CD4-positive, alpha-beta memory T cell (primary cell): Measurements from ENCODE around the gene COL5A3. TPM values are rescaled to one million over a fixed set of nuclear protein-coding genes. Genes with fewer than 3 reads are reported as not detected.
"Not testable (repeated sequence)": the region's sequence is repeated elsewhere in the genome, so short reads cannot be mapped to it uniquely, and the experiment has no call there.

ENCODE experiments used
- CTCF ChIA-PET: fragments of 350-600 bp; sonication (Branson Sonifier 250); formaldehyde crosslinking; loops from one replicate; lab custom pipeline; 2021; ENCODE audit warnings: inconsistent platforms; ENCODE audit not compliant: partially characterized antibody; lab: Charles Lee
- POLR2A ChIA-PET: fragments of 350-600 bp; sonication (Branson Sonifier 250); formaldehyde crosslinking; loops from one replicate; lab custom pipeline; 2021; ENCODE audit not compliant: partially characterized antibody; lab: Charles Lee
- DNase-seq, 5 donors: peaks; one replicate each; pipeline versions ENCODE4 v3.0.0 to v3.0.0-alpha.2; 2020 to 2022; ENCODE audit warnings: mixed read lengths in 1 of 5
- H3K27ac ChIP-seq: one replicate; pipeline ENCODE4 v1.7.0; 2013; ENCODE audit warnings: low read depth, low read length
- H3K27me3 ChIP-seq: 2 replicates; pipeline ENCODE4 v1.7.0; 2013; ENCODE audit warnings: mild to moderate bottlenecking, low read length, moderate library complexity; ENCODE audit not compliant: insufficient read depth
- H3K36me3 ChIP-seq: 2 replicates; pipeline ENCODE4 v1.7.0; 2013; ENCODE audit warnings: mild to moderate bottlenecking, low read length, moderate library complexity; ENCODE audit not compliant: insufficient read depth
- H3K4me1 ChIP-seq: 2 replicates; pipeline ENCODE4 v1.7.0; 2013; ENCODE audit warnings: mild to moderate bottlenecking, low read length, moderate library complexity; ENCODE audit not compliant: insufficient read depth
- H3K4me3 ChIP-seq, 2 donors: one replicate each; pipeline ENCODE4 v1.7.0; 2013; ENCODE audit warnings: low read length in 2 of 2, mild to moderate bottlenecking in 1 of 2
- H3K9me3 ChIP-seq, 2 donors: one replicate each; pipeline ENCODE4 v1.7.0; 2013; ENCODE audit warnings: low read length in 2 of 2, control low read depth in 1 of 2; ENCODE audit not compliant: control insufficient read depth in 1 of 2
- H3K27ac Mint-ChIP-seq, 7 donors: one replicate each; pipeline ENCODE4 v1.8.0; 2020 to 2021; ENCODE audit warnings: mixed read lengths in 7 of 7, mild to moderate bottlenecking in 6 of 7, inconsistent platforms in 3 of 7, moderate library complexity in 3 of 7
- H3K27me3 Mint-ChIP-seq, 2 donors: one replicate each; pipeline ENCODE4 v1.8.0; 2020 to 2021; ENCODE audit warnings: mixed read lengths in 2 of 2
- H3K36me3 Mint-ChIP-seq, 2 donors: one replicate each; pipeline ENCODE4 v1.8.0; 2020 to 2021; ENCODE audit warnings: mixed read lengths in 2 of 2, inconsistent platforms in 1 of 2, mild to moderate bottlenecking in 1 of 2
- H3K4me1 Mint-ChIP-seq, 4 donors: one replicate each; pipeline ENCODE4 v1.8.0; 2020 to 2021; ENCODE audit warnings: mixed read lengths in 4 of 4, mild to moderate bottlenecking in 1 of 4
- H3K4me3 Mint-ChIP-seq, 8 donors: one replicate each; pipeline ENCODE4 v1.8.0; 2020 to 2021; ENCODE audit warnings: mixed read lengths in 8 of 8, mild to moderate bottlenecking in 7 of 8, moderate library complexity in 6 of 8, inconsistent platforms in 3 of 8
- H3K9me3 Mint-ChIP-seq, 8 donors: one replicate each; pipeline ENCODE4 v1.8.0; 2020 to 2021; ENCODE audit warnings: mixed read lengths in 8 of 8, mild to moderate bottlenecking in 5 of 8, inconsistent platforms in 3 of 8, moderate library complexity in 1 of 8
- intact Hi-C: fragments of 100-400 bp; cut with micrococcal nuclease; formaldehyde crosslinking; loops from one replicate; pipeline ENCODE4 v1.15.1; 2023
- polyA plus RNA-seq, 2 donors: library from polyadenylated mRNA; unstranded; fragments of 300-500 nt; fragmentation: Illumina TruSeq; gene quantifications; one replicate each; pipeline ENCODE4 v1.2.3, GENCODE V29; 2021
- total RNA-seq, 2 experiments: library from RNA; stranded (reverse); gene quantifications; one replicate each; pipeline ENCODE4 v1.2.3, GENCODE V29; 2021

The COL5A3 gene
- total and polyA plus RNA-seq, 4 experiments from 2014 or later = 0.07 to 4.3 (median 2.0) TPM

- Histone ChIP-seq H3K27me3 (no peaks in the 10 kb centered on the region), H3K36me3 (no peaks in the 10 kb centered on the region), H3K4me3 (no peak overlapping the region), H3K4me1 (no peaks in the 10 kb centered on the region), H3K9me3 (no peaks in the 10 kb centered on the region), H3K27ac (no peak overlapping the region)
- no peak overlapping the region for H3K27ac Mint-ChIP-seq
- H3K9me3 Mint-ChIP-seq = no peaks in the 10 kb centered on the region
- ChIA-PET POLR2A (no interaction called here), CTCF (interaction anchor here (1.3 kb wide), 1 partner anchor 10 kb away, joined by 3 read pairs; no protein-coding TSS in a partner anchor)
- H3K4me3 Mint-ChIP-seq = no peak overlapping the region
- H3K4me1 Mint-ChIP-seq = no peaks in the 10 kb centered on the region
- H3K27me3 Mint-ChIP-seq = peaks cover 19 to 27% of the 10 kb centered on the region in 2 donors
- no peak for DNase-seq
- intact Hi-C loops = no loop called here
- H3K36me3 Mint-ChIP-seq = no peaks in the 10 kb centered on the region
Measured at GRCh38 chr19:10037367-10037766, 27.1 kb upstream of the COL5A3 start.

- H3K9me3 Mint-ChIP-seq = no peaks in the 10 kb centered on the region
- DNase-seq = no peak
- Histone ChIP-seq H3K27me3 (no peaks in the 10 kb centered on the region), H3K4me1 (no peaks in the 10 kb centered on the region), H3K4me3 (no peak overlapping the region), H3K27ac (no peak overlapping the region), H3K36me3 (no peaks in the 10 kb centered on the region), H3K9me3 (no peaks in the 10 kb centered on the region)
- no peaks in the 10 kb centered on the region for H3K4me1 Mint-ChIP-seq
- H3K36me3 Mint-ChIP-seq = no peaks in the 10 kb centered on the region
- H3K27ac Mint-ChIP-seq = no peak overlapping the region
- intact Hi-C loops = no loop called here
- H3K27me3 Mint-ChIP-seq = peaks cover 20 to 26% of the 10 kb centered on the region in 2 donors
- no peak overlapping the region for H3K4me3 Mint-ChIP-seq
- ChIA-PET CTCF (interaction anchor here (1.3 kb wide), 1 partner anchor 9 kb away, joined by 4 read pairs; no protein-coding TSS in a partner anchor), POLR2A (no interaction called here)
Measured at GRCh38 chr19:10036601-10037071, 26.3 kb upstream of the COL5A3 start.

- ChIA-PET POLR2A (no interaction called here), CTCF (no interaction called here)
- Histone ChIP-seq H3K27ac (no peak overlapping the region), H3K27me3 (peaks cover 5% of the 10 kb centered on the region), H3K36me3 (no peaks in the 10 kb centered on the region), H3K9me3 (no peaks in the 10 kb centered on the region), H3K4me3 (no peak overlapping the region), H3K4me1 (no peaks in the 10 kb centered on the region)
- H3K4me1 Mint-ChIP-seq = no peaks in the 10 kb centered on the region
- H3K9me3 Mint-ChIP-seq = no peaks in the 10 kb centered on the region
- no peak overlapping the region for H3K4me3 Mint-ChIP-seq
- peak overlapping the region in 2 of 7 donors; percentile 8 to 37 for H3K27ac Mint-ChIP-seq
- no peaks in the 10 kb centered on the region for H3K36me3 Mint-ChIP-seq
- DNase-seq = no peak
- H3K27me3 Mint-ChIP-seq = peaks cover 18% of the 10 kb centered on the region in 2 donors
- intact Hi-C loops = no loop called here
Measured at GRCh38 chr19:10033614-10034013, 23.3 kb upstream of the COL5A3 start.

- DNase-seq = peak; percentile 53 to 72 (median 65)
- Mint-ChIP-seq H3K27ac (no peak overlapping the region), H3K27me3 (peaks cover 15 to 19% of the 10 kb centered on the region in 2 donors), H3K4me3 (peak overlapping the region in 1 of 8 donors; percentile 19), H3K4me1 (peaks cover 0 to 4% (median 2%) of the 10 kb centered on the region in 4 donors), H3K9me3 (no peaks in the 10 kb centered on the region), H3K36me3 (no peaks in the 10 kb centered on the region)
- ChIA-PET CTCF (interaction anchor here (0.7 to 4.1 kb wide), 30 partner anchors 9 to 223 kb away, joined by 3 to 74 read pairs (median 4); no protein-coding TSS in a partner anchor), POLR2A (interaction anchor here (1.8 kb wide), 1 partner anchor 96 kb away, joined by 6 read pairs; no protein-coding TSS in a partner anchor)
- Histone ChIP-seq H3K4me3 (no peak overlapping the region), H3K4me1 (peaks cover 7% of the 10 kb centered on the region), H3K27ac (no peak overlapping the region), H3K36me3 (no peaks in the 10 kb centered on the region), H3K27me3 (peaks cover 8% of the 10 kb centered on the region), H3K9me3 (no peaks in the 10 kb centered on the region)
- intact Hi-C loops = loop anchor here (1.0 to 2.0 kb wide), 2 partner anchors 96 to 891 kb away; no protein-coding TSS in a partner anchor
Measured at GRCh38 chr19:10027158-10027997, 17.1 kb upstream of the COL5A3 start.

- peaks cover 8% of the 10 kb centered on the region for H3K27me3 ChIP-seq
- no peaks in the 10 kb centered on the region for H3K36me3 ChIP-seq
- Mint-ChIP-seq H3K4me1 (peaks cover 0 to 4% (median 2%) of the 10 kb centered on the region in 4 donors), H3K27me3 (peaks cover 12 to 14% of the 10 kb centered on the region in 2 donors), H3K27ac (no peak overlapping the region), H3K36me3 (no peaks in the 10 kb centered on the region), H3K4me3 (no peak overlapping the region), H3K9me3 (no peaks in the 10 kb centered on the region)
- H3K4me3 ChIP-seq = no peak overlapping the region
- no peak for DNase-seq
- intact Hi-C loops = loop anchor here (1.0 to 2.0 kb wide), 2 partner anchors 95 to 890 kb away; no protein-coding TSS in a partner anchor
- ChIA-PET CTCF (interaction anchor here (0.8 to 4.1 kb wide), 17 partner anchors 9 to 123 kb away, joined by 3 to 74 read pairs (median 6); no protein-coding TSS in a partner anchor), POLR2A (interaction anchor here (1.8 kb wide), 1 partner anchor 96 kb away, joined by 6 read pairs; no protein-coding TSS in a partner anchor)
- peaks cover 7% of the 10 kb centered on the region for H3K4me1 ChIP-seq
- no peak overlapping the region for H3K27ac ChIP-seq
- H3K9me3 ChIP-seq = no peaks in the 10 kb centered on the region
Measured at GRCh38 chr19:10026744-10027143, 16.4 kb upstream of the COL5A3 start.

- intact Hi-C loops, H3K27ac ChIP-seq, H3K4me3 ChIP-seq, H3K4me1 Mint-ChIP-seq, DNase-seq, H3K27me3 ChIP-seq, H3K36me3 ChIP-seq, H3K9me3 Mint-ChIP-seq, H3K4me3 Mint-ChIP-seq, H3K4me1 ChIP-seq, POLR2A ChIA-PET, CTCF ChIA-PET, H3K36me3 Mint-ChIP-seq, H3K9me3 ChIP-seq: not testable (repeated sequence)
- H3K27ac Mint-ChIP-seq = peak overlapping the region in 3 of 7 donors; percentile 6 to 81 (median 62)
- H3K27me3 Mint-ChIP-seq = peaks cover 9 to 19% of the 10 kb centered on the region in 2 donors
Measured at GRCh38 chr19:10023096-10023495, 12.8 kb upstream of the COL5A3 start.

- Mint-ChIP-seq H3K27ac (no peak overlapping the region), H3K27me3 (peaks cover 6 to 14% of the 10 kb centered on the region in 2 donors)
Measured at GRCh38 chr19:10021863-10022262, 11.6 kb upstream of the COL5A3 start.

More at GRCh38 chr19:10021863-10022262, 11.6 kb upstream of the COL5A3 start:
- intact Hi-C loops = no loop called here
- ChIA-PET POLR2A (no interaction called here), CTCF (interaction anchor here (2.0 kb wide), 1 partner anchor 22 kb away, joined by 5 read pairs; no protein-coding TSS in a partner anchor)
- Histone ChIP-seq H3K4me1 (no peaks in the 10 kb centered on the region), H3K27ac (no peak overlapping the region), H3K27me3 (no peaks in the 10 kb centered on the region), H3K9me3 (no peaks in the 10 kb centered on the region), H3K4me3 (no peak overlapping the region), H3K36me3 (no peaks in the 10 kb centered on the region)
- Mint-ChIP-seq H3K4me3 (no peak overlapping the region), H3K36me3 (no peaks in the 10 kb centered on the region), H3K4me1 (no peaks in the 10 kb centered on the region), H3K9me3 (peaks cover 0 to 2% (median 0%) of the 10 kb centered on the region in 8 donors)
- no peak for DNase-seq
